Kidney epithelial cell (primary cell): ENCODE measurements around the gene CERS3. TPM values are rescaled to one million over a fixed set of nuclear protein-coding genes. Genes with fewer than 3 reads are reported as not detected.

Source experiments
- DNase-seq: peaks from one replicate; pipeline ENCODE4 v3.0.0-alpha.2; 2010; ENCODE audit warnings: low read depth
- H3K27me3 ChIP-seq: 2 replicates; pipeline ENCODE4 v1.6.0; 2011; ENCODE audit warnings: low read length; ENCODE audit not compliant: control insufficient read depth, insufficient read depth
- H3K36me3 ChIP-seq: 2 replicates; pipeline ENCODE4 v1.5.1; 2011; ENCODE audit warnings: low read length; ENCODE audit not compliant: control insufficient read depth, insufficient read depth
- H3K4me3 ChIP-seq: 2 replicates; pipeline ENCODE4 v1.5.1; 2011; ENCODE audit warnings: low read depth, mild to moderate bottlenecking, control low read depth, low read length
- total RNA-seq: library from RNA; depleted of rRNA; stranded (reverse); fragments of >200 nt; gene quantifications from 2 replicates; pipeline ENCODE4 v1.2.3, GENCODE V29; 2015
- TF ChIP-seq, protein P1 (sequence below): IDR thresholded peaks from 2 replicates; pipeline ENCODE4 v1.5.1; 2011; ENCODE audit warnings: mild to moderate bottlenecking, moderate library complexity, low read length, control low read depth, inconsistent platforms; ENCODE audit not compliant: insufficient read depth, poor library complexity, severe bottlenecking

Gene CERS3
- total RNA-seq, 1 donor from 2014 or later, result not detected

DNA sequence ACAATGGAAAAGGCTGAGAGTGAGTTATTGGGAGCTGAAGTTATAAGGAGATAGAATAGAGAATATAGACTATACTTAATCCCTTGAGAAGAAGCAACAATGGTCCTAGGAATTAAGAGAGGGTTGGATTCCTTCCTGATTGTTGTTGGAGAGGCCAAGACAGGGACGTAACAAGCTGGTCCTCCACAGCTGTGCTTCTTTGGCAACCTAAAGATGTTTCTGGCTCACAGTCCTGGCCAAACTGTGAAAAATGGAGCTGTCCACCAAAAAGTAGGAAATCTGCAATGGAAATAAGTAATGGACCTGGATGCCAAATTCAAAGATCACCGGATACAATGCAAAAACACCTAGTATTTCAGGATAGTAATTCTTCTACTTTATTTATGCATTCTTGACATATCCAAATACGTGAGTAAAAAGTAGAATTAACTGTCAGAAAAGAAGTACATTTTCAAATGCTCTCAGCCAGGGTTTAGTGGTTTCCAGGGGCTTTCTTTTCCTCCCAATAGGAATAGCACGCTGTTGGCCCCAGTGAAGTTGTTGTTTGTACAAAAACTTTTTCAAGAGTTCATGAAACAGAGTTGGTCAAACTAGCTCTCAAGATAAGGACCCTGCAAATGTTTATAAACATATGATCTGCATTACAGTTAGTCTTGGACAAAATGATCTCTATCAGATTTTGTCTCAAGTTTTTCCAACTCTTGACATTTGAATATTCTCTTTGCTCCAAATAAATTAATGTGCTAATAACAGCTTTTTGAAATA lies 28.3 kb downstream of the CERS3 start:
- Histone ChIP-seq H3K36me3 (no peaks in the 10 kb centered on the region), H3K27me3 (no peaks in the 10 kb centered on the region), H3K4me3 (no peak overlapping the region)
- no peak for DNase-seq
- TF ChIP-seq, protein P1, sequence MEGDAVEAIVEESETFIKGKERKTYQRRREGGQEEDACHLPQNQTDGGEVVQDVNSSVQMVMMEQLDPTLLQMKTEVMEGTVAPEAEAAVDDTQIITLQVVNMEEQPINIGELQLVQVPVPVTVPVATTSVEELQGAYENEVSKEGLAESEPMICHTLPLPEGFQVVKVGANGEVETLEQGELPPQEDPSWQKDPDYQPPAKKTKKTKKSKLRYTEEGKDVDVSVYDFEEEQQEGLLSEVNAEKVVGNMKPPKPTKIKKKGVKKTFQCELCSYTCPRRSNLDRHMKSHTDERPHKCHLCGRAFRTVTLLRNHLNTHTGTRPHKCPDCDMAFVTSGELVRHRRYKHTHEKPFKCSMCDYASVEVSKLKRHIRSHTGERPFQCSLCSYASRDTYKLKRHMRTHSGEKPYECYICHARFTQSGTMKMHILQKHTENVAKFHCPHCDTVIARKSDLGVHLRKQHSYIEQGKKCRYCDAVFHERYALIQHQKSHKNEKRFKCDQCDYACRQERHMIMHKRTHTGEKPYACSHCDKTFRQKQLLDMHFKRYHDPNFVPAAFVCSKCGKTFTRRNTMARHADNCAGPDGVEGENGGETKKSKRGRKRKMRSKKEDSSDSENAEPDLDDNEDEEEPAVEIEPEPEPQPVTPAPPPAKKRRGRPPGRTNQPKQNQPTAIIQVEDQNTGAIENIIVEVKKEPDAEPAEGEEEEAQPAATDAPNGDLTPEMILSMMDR, result no peak

DNA sequence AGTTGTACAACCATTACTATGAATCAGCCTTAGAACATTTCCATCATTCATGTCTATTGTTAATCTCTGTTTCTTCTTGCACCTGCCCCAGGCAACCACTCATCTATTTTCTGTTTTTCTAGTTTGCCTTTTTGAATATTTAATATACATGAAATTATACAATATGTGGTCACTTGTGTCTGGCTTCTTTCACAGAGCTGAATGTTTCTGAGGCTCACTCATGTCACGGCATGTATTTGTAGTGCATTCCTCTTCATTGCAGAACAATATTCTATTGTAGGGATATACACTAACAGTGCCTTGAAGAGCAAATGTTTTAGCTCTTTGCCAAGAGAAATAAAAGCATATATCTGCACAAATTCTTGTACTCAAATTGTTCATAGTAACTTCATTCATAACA lies 32.9 kb downstream of the CERS3 start:
- no peak for DNase-seq

DNA sequence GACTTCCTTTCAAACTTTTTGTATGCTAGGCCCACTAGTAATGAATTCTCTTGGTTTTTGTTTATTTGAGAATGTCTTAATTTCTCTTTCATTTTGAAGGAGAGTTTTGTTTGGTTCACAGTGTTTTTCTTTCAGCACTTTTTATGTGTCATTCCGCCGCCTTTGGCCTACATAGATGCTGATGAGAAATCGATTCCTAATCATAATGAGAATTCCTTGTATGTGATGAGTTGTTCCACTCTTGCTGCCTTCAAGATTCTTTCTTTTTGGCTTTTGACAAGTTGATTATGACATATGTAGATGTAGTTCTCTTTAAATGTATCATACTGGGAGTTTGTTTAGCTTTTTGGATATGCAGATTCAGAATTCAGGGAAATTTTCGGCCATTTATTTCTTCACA lies 35.5 kb downstream of the CERS3 start:
- no peaks in the 10 kb centered on the region for H3K27me3 ChIP-seq
- no peak overlapping the region for H3K4me3 ChIP-seq
- DNase-seq, result no peak
- no peaks in the 10 kb centered on the region for H3K36me3 ChIP-seq
- TF ChIP-seq, protein P1, result no peak

More for the DNA sequence above, 32.9 kb downstream of the CERS3 start:
- Histone ChIP-seq H3K4me3 (no peak overlapping the region), H3K27me3 (no peaks in the 10 kb centered on the region), H3K36me3 (no peaks in the 10 kb centered on the region)
- TF ChIP-seq, protein P1, result no peak

DNA sequence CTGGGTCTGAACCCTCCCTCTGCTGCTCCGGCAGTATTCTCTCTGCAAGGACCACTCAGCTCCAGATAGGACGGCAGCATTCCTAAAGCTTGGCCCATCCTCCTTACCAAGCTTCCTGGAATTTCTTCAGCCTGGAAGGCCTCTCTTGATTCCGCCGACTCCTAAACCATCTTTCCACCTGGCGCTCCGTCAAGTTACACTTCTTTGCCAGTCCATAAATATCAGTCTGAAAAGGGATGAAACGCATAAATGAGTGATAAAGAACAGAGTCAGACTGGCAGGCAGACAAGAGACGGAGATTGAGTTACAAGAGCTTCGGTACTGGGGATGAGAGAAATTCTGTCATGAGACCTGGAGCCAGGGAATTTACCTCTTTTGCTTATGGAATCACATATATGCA lies 44.3 kb downstream of the CERS3 start:
- no peak for DNase-seq
- H3K27me3 ChIP-seq, result no peaks in the 10 kb centered on the region
- TF ChIP-seq, protein P1, result no peak
- no peaks in the 10 kb centered on the region for H3K36me3 ChIP-seq
- H3K4me3 ChIP-seq, result no peak overlapping the region

DNA sequence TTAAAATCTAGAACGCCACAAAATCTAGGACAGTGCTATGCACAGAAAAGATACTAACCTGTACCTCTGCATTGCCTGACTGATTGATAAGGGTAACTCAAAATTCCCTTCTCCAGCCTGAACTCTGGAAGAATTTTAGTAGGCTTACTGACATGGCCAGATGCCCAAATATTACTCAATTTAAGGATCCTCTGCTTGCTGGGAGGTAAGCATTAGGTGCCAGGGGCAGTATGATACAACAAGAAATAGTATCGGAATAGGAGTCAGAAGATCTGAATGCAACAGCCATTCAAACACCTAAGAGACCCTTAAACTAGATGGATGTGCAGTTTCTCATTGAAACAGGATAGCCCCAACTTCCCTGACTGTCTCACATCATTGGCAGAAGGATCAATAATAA lies 45.4 kb downstream of the CERS3 start:
- no peak for DNase-seq
- H3K27me3 ChIP-seq, result no peaks in the 10 kb centered on the region
- TF ChIP-seq, protein P1, result no peak
- H3K4me3 ChIP-seq, result no peak overlapping the region
- no peaks in the 10 kb centered on the region for H3K36me3 ChIP-seq

DNA sequence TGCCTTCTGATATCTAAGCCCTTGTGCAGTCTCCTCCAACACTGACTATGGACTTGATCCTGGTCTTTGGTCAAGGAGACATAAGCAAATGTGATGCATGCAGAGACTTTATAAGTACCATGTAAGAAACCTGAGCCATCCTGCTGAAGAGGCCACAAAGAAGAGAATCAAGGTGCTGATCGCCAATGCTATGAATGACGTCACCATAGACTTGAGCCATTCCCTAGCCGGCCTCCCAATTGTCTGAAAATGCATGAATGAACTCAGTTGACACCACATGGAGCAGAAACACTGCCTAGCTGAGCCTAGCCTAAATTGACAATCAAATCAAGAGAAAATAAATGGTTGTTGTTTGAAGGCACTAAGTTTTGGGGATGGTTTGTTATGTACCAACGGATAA lies 51.9 kb downstream of the CERS3 start:
- no peak for DNase-seq
- H3K27me3 ChIP-seq, result no peaks in the 10 kb centered on the region
- no peak overlapping the region for H3K4me3 ChIP-seq
- TF ChIP-seq, protein P1, result no peak
- no peaks in the 10 kb centered on the region for H3K36me3 ChIP-seq
